22Rv1 (cell line): ENCODE data around the gene HHIP.

ENCODE experiments used
- CTCF ChIP-seq: fragments of 450-650 bp; IDR thresholded peaks from 2 replicates; pipeline ENCODE4 v1.5.1; 2017; ENCODE audit warnings: mild to moderate bottlenecking
- ZFX ChIP-seq: fragments of 450-650 bp; IDR thresholded peaks from 2 replicates; pipeline ENCODE4 v1.6.1; 2017; ENCODE audit warnings: antibody characterized with exemption, borderline replicate concordance

- TF ChIP-seq CTCF: no peak
- TF ChIP-seq ZFX: no peak
Observed at GRCh38 chr4:144733566-144733965, 87.6 kb downstream of the HHIP start.
